ENCODE measurements around the gene NOX4.
"Not testable (repeated sequence)": the region's sequence is repeated elsewhere in the genome, so short reads cannot be mapped to it uniquely, and the experiment has no call there.

- not testable (repeated sequence) for TF ChIP-seq CTCF, POLR2A (IDR thresholded peaks at IDR 0.05)
Measured at GRCh38 chr11:89379976-89380771, 111.0 kb downstream of the NOX4 start.

Data from esophagus squamous epithelium (tissue), 4 donors.